ENCODE results near the gene JADE2.
"Not testable (repeated sequence)": the region's sequence is repeated elsewhere in the genome, so short reads cannot be mapped to it uniquely, and the experiment has no call there.

DNA sequence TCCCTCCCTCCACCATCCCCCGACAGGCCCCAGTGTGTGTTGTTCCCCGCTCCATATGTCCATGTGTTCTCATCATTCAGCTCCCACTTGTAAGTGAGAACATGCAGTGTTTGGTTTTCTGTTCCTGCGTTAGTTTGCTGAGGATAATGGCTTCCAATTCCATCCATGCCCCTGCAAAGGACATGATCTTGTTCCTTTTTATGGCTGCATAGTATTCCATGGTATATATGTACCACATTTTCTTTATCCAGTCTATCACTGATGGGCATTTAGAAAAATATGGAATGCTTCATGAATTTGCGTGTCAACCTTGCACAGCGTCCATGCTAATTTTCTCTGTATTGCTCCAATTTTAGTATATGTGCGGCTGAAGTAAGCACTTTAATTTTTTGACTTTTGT, 25.6 kb upstream of the JADE2 start:
- TF ChIP-seq, protein P1, sequence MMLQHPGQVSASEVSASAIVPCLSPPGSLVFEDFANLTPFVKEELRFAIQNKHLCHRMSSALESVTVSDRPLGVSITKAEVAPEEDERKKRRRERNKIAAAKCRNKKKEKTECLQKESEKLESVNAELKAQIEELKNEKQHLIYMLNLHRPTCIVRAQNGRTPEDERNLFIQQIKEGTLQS (IDR thresholded peaks at IDR 0.05) = not testable (repeated sequence)
- TF ChIP-seq, protein P2, sequence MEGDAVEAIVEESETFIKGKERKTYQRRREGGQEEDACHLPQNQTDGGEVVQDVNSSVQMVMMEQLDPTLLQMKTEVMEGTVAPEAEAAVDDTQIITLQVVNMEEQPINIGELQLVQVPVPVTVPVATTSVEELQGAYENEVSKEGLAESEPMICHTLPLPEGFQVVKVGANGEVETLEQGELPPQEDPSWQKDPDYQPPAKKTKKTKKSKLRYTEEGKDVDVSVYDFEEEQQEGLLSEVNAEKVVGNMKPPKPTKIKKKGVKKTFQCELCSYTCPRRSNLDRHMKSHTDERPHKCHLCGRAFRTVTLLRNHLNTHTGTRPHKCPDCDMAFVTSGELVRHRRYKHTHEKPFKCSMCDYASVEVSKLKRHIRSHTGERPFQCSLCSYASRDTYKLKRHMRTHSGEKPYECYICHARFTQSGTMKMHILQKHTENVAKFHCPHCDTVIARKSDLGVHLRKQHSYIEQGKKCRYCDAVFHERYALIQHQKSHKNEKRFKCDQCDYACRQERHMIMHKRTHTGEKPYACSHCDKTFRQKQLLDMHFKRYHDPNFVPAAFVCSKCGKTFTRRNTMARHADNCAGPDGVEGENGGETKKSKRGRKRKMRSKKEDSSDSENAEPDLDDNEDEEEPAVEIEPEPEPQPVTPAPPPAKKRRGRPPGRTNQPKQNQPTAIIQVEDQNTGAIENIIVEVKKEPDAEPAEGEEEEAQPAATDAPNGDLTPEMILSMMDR (IDR thresholded peaks at IDR 0.05; ENCODE audit: low read depth, low read length, missing input control) = not testable (repeated sequence)
- TF ChIP-seq GABPA (IDR thresholded peaks at IDR 0.05 in 1 of 2, conservative IDR thresholded peaks at IDR 0.05 in 1 of 2); JUND (IDR thresholded peaks at IDR 0.05); RAD21 (IDR thresholded peaks at IDR 0.05); EGR1 (IDR thresholded peaks at IDR 0.05; ENCODE audit: low read depth in 2 of 2): not testable (repeated sequence)
- TF ChIP-seq, protein P3, sequence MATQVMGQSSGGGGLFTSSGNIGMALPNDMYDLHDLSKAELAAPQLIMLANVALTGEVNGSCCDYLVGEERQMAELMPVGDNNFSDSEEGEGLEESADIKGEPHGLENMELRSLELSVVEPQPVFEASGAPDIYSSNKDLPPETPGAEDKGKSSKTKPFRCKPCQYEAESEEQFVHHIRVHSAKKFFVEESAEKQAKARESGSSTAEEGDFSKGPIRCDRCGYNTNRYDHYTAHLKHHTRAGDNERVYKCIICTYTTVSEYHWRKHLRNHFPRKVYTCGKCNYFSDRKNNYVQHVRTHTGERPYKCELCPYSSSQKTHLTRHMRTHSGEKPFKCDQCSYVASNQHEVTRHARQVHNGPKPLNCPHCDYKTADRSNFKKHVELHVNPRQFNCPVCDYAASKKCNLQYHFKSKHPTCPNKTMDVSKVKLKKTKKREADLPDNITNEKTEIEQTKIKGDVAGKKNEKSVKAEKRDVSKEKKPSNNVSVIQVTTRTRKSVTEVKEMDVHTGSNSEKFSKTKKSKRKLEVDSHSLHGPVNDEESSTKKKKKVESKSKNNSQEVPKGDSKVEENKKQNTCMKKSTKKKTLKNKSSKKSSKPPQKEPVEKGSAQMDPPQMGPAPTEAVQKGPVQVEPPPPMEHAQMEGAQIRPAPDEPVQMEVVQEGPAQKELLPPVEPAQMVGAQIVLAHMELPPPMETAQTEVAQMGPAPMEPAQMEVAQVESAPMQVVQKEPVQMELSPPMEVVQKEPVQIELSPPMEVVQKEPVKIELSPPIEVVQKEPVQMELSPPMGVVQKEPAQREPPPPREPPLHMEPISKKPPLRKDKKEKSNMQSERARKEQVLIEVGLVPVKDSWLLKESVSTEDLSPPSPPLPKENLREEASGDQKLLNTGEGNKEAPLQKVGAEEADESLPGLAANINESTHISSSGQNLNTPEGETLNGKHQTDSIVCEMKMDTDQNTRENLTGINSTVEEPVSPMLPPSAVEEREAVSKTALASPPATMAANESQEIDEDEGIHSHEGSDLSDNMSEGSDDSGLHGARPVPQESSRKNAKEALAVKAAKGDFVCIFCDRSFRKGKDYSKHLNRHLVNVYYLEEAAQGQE (IDR thresholded peaks at IDR 0.05) = not testable (repeated sequence)

Data from liver (tissue), 3 donors.